ENCODE results near the gene NKG7. TPM values are rescaled to one million over a fixed set of nuclear protein-coding genes. Genes with fewer than 3 reads are reported as not detected.
"Not testable (repeated sequence)": the region's sequence is repeated elsewhere in the genome, so short reads cannot be mapped to it uniquely, and the experiment has no call there.

Gene NKG7
- total RNA-seq (2014; rRNA removed; shearing (Covaris generic)) = not detected in 2 replicates

DNA sequence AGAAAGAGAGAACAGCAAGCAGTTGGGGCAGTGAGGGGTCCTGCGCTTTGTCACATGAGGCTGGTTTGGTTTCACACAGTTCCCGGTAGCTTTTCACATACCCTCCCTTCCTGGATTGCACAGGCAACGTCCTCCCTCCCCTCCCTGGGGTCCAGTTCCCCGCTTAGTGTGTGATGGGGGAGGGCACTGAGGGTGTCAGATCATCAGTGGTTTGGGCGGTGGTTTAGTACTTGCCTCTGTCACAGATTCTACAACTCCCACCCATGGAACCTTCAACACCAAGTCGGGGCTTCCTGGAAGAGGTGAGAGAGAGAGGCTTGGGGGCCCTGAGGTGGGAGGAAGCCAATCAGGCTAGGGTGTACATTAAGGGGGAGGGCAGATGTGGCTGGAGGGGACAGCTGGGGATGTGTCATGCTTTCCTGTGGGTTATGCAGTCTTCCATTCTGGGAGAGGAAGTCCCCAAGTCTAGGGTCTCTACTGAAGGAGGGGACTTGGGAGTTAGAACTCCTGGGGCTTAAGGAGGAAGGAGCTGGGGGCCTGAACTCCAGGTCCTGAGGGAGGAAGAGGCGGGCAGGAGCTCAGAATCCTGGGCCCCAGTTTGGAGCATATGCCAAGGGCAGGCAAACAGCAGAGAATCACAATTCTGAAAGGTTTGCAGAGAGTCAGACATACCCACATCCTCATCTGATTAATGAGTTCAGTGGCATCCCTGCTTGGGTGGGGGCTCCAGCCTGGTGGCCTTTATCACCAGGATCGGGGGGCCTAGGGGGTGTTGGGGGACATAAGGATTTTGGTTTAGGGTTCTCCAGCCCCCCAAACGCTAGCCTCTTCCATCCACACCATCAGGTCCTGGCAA, at the start of gene NKG7:
TSS of gene NKG7 (minus strand) at position 6 of the 856 bp plus-strand sequence. CDS start 119 bp downstream, outside the sequence.
- DNase-seq (ENCODE audit: low read depth) = no peak

- peak; percentile 73 for DNase-seq (ENCODE audit: low read depth)
These were observed 49.6 kb upstream of the NKG7 start for GRCh38 chr19:51422053-51422448.

- no peak for DNase-seq (ENCODE audit: low read depth)
These were observed 49.0 kb upstream of the NKG7 start for GRCh38 chr19:51421229-51422052.

GRCh38 chr19:51420511-51420910, 48.1 kb upstream of the NKG7 start:
- DNase-seq (ENCODE audit: low read depth) = not testable (repeated sequence)

- DNase-seq (ENCODE audit: low read depth) = no peak
These were observed 46.3 kb upstream of the NKG7 start for GRCh38 chr19:51418707-51419106.

DNA sequence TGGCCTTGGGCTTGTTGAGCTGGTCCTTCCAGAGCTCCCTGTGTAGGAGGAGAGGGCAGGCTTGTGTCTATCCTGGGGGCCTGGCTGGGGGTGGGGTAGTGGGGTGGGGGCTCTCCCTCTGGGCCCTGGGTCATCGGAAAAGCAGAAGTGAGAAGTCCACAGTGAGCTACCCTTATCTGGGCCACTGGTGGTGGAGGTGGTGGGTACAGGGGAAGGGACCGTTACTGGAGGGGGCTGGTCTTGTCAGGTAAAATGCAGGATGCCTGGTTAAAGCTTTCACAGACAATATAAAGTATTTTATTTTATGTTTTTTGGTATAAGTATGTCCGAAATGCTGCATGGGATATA, 45.3 kb upstream of the NKG7 start:
- DNase-seq (ENCODE audit: low read depth) = no peak

GRCh38 chr19:51417107-51417809, 44.8 kb upstream of the NKG7 start, which contains the start of gene SIGLEC10:
TSS of gene SIGLEC10 (minus strand) at chr19:51417642. CDS start at chr19:51417581, 61 bp downstream.
- DNase-seq (ENCODE audit: low read depth) = peak; percentile 63

- DNase-seq (ENCODE audit: low read depth) = not testable (repeated sequence)
These were observed 44.0 kb upstream of the NKG7 start for GRCh38 chr19:51416422-51416821.

GRCh38 chr19:51415187-51415586, 42.7 kb upstream of the NKG7 start:
- no peak for DNase-seq (ENCODE audit: low read depth)

GRCh38 chr19:51410950-51411748, 38.7 kb upstream of the NKG7 start:
- no peak for DNase-seq (ENCODE audit: low read depth)

GRCh38 chr19:51407511-51408131, 35.2 kb upstream of the NKG7 start:
- peak; percentile 59 for DNase-seq (ENCODE audit: low read depth)

DNA sequence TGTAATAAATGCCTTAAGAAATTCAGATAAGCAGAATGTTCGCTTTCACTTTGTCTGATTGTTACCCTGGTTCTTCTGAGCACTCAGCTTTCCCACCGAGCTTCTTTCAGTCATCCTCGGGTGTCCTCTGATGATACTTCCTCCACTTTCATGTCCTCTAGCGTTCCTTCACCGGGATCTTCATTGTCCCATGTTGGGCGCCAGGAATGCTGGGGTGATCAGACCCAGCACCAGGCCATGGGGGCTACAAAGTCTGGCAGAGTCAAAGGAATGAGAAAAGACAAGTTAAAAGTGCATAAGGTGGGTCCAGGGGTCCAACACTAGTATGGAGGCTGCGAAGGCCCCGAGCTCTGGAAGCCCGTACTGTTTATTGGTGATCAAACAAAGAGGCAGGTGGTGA, 29.7 kb upstream of the NKG7 start:
- DNase-seq (ENCODE audit: low read depth) = no peak

- peak; percentile 20 for DNase-seq (ENCODE audit: low read depth)
These were observed 27.5 kb upstream of the NKG7 start for GRCh38 chr19:51399936-51400335.

DNA sequence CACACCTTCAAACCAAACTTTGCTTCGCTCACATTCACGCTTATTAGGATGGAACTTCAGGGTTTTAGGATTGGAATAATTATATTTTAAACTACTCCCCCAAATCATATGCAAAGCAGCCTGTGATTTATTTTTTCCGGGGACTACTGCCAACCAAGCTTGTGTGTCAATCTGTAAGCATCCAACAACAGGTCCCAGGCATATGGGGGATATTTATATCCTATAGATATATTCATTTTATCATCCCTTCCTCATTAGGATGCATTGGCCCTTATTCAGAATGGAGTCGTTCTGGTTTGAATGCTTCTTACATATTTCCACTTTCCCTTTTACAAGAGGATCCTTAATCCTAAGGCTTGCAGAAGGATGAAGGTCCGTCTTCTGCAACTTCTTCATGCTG, 26.8 kb upstream of the NKG7 start:
- no peak for DNase-seq (ENCODE audit: low read depth)

- peak; percentile 42 for DNase-seq (ENCODE audit: low read depth)
These were observed 25.7 kb upstream of the NKG7 start for GRCh38 chr19:51398096-51398704.

DNA sequence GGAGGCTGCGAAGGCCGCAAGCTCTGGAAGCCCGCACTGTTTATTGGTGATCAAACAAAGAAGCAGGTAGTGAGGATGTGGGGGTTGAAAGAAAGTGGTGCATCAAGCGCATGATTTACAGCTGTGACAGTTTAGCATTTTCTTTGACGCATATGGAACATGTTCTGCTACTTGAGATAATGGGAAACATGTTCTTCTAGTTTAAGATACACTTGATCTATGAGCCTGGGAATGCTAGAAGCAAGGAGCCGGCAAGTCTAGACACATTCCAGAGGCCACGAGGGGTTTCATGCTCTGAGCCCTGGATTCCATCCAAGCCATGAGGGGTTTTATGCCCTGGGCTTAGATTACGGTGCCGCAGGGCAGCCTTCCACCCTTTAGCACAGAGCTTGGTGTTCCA, 25.0 kb upstream of the NKG7 start:
- DNase-seq (ENCODE audit: low read depth) = not testable (repeated sequence)

DNA sequence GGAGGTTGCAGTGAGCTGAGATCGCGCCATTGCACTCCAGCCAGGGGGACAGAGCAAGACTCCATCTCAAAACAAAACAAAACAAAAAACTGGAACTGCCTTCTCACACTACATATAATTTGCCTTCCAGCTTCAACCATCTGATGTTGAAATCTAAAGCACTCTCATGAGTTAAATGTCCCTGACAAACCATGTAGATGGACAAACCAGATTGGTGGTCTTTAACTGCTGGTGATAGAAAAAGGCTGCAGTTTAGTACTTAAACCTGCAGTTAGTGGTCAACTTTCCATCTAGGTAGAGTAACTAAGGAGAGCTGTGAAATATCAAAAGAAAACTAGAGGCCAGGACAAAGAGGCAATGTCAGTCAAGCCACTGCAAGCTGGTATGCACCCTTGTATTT, 23.7 kb upstream of the NKG7 start:
- DNase-seq (ENCODE audit: low read depth) = no peak

DNA sequence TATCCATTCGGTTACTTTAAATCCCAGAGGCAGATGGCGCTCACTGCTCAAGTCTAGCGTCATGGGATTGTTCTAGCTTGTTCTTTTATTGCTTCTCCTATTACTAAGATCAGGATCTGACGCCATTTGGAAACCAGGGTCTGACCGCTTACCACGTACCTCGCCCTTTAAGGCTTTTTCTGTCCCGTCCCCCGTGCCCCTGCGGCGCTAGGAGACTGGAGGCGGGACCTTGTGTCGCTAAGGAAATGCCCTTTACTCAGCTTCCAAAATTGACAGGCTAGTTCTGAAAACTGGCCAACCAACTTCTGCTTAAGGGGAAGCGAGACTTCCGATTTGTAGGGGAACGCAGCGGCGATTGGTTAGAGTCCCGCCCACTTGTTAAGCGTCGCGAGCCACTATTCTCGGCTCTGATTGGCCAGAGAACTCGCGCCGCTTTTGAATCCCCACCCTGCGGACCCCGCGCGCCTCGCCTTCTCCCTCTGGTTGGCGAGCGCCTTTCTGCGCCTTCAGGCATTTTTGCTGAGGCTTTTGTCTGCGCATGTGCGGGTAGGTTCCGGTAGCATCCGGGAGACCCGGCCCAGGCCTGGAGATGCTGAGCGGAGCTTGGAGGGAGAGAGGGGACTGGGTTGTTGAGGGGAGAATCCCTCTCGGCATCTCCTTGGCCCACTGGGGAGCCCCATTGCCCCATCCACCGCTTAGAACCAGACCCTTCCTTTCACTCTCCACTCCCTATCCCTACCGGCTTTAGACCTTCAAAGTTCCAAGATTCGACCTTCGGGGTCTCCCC, 21.8 kb upstream of the NKG7 start:
- DNase-seq (ENCODE audit: low read depth) = peak; percentile 100

GRCh38 chr19:51392701-51393100, 20.2 kb upstream of the NKG7 start:
- DNase-seq (ENCODE audit: low read depth) = no peak

All from RPMI7951 (cell line).